NCI-H748 treated with DMSO at 0.1 percent for 48 hours (cell line): ENCODE data around the gene ZBTB1.

ENCODE experiments used
- DNase-seq: peaks from one replicate; lab custom pipeline; 2025; lab: John Stamatoyannopoulos, UW

The ZBTB1 gene, protein sequence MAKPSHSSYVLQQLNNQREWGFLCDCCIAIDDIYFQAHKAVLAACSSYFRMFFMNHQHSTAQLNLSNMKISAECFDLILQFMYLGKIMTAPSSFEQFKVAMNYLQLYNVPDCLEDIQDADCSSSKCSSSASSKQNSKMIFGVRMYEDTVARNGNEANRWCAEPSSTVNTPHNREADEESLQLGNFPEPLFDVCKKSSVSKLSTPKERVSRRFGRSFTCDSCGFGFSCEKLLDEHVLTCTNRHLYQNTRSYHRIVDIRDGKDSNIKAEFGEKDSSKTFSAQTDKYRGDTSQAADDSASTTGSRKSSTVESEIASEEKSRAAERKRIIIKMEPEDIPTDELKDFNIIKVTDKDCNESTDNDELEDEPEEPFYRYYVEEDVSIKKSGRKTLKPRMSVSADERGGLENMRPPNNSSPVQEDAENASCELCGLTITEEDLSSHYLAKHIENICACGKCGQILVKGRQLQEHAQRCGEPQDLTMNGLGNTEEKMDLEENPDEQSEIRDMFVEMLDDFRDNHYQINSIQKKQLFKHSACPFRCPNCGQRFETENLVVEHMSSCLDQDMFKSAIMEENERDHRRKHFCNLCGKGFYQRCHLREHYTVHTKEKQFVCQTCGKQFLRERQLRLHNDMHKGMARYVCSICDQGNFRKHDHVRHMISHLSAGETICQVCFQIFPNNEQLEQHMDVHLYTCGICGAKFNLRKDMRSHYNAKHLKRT

DNA sequence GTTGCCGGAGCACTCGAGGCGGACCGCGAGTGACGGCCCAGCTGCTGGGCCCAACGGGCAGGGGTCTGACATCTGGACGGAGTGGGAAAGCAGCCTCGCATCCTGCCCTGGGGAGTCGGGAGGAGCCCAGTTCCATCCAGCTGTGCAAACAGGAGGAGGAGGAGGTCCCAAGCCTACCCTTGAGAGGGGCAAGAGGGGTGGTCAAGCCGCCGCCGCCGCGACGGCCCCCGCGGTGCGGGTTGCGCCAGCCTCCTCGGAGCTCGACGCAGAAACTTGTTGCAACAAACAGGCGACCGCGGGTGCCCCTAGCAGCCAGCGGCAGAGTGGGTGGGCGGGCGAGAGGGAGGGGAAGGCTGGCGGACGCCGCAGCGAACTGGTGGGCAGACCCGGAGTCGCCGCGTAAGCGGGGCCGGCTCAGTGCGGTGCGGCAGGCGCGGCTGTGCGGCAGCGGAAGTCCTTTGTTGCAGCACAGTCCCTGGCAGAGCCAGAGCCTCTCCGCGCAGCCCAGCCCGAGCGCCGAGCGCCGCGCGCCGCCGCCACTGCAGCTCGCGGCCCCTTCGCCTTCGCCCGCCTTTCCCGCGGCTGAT is at the start of gene ZBTB1:
TSS of gene ZBTB1 (plus strand) at position 461 of the 587 bp plus-strand sequence. CDS start 16,735 bp downstream, outside the sequence.
- peak; percentile 65 for DNase-seq

DNA sequence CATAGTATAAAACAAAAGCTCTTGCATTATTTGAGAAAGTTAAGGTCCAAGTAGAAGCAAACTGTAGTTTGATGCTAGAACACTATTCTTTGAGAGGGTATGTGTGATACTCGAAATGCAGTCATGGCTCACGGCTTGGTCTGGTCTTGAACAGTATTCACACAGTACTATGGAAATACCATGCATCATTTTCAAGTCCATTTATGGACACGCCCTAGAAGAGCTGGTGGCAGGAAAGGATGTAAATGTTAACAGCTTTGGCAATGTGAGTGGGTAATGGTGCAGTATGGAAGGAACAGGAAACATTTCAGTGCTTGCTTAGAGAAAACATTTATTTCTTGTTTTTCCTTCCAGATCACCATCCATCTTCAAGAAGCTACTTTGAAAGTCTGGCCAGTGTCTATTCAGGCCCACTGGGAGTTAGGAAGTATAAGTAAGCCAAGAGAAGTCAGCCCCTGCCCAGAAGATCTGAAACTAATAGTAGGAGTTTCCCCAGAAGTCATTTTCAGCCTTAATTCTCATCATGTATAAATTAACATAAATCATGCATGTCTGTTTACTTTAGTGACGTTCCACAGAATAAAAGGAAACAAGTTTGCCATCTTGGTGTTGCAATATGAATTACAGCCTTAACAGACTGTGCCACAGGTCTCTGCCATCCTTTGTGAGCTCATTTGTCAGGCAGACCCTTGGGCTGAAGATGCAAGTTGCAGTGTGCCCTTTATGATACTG is 45.0 kb upstream of the ZBTB1 start:
- no peak for DNase-seq

DNA sequence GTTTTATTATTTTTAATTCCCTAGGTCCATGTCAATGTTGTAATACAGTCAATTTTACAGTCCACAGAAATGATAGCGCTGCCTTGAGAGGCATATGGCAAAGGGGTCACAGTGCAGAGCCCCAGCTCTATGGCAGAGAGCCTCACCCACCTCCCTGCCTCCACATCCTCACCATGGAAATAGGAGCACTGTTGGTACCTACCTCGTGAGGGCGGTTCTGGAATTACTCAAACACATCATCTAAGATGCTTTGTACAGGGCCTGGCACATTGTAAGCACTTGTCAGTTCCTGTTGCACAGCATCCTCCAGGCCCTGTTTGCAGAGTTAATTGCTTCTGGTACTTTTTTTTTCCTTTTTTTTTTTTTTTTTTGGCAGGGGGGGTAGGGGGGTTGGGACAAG is 43.3 kb upstream of the ZBTB1 start:
- no peak for DNase-seq

DNA sequence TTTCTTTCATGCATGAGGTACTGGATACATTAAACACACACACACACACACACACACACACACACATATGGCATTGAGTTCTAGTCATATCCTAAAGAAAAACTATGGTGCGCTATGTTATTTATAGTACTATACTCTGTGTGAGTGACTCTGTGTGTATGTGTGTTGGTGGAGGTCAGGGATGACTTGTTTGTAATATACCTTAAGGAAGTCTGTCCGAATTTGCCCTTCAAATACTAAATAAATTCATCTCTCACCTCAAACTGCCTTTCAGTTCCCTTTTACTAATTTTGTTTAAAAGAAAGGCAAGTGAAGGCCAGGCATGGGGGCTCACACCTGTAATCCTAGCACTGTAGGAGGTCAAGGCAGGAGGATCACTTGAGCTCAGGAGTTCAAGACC is 41.4 kb upstream of the ZBTB1 start:
- DNase-seq: no peak

DNA sequence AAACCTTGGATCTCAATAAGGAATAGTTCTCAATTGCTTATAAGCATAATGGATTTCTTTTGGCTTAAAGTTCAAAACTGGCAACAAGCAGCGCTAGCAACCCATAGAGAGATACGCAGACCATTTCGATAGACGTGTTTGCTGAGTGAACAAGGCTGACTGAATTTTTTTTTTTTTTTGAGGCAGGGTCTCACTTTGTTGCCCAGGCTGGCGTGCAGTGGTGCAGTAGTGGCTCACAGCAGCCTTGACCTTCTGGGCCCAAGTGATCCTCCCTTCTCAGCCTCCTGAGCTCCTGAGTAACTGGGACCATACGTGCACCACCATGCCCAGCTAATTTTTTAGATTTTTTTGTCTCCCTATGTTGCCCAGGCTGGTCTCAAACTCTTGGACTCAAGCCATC is 40.7 kb upstream of the ZBTB1 start:
- DNase-seq: no peak

DNA sequence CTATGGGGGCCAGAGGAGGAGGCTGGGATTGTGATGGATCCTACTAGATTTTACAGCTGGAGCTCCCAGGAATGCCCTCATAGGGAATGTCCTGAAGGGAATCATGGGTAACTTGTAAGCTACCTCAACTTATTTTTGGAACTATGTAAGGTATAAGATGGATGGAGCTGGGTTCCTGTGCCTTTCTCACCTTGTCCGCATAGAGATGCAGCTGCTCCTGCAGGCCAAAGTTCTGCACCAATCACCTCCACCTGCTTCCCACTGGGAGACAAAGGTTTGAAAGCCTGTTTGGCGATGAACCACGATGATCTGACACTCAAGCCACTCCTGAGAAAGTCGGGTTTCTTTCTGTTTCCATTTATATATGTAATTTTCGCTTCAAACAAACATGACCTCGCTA is 39.9 kb upstream of the ZBTB1 start:
- peak; percentile 29 for DNase-seq

DNA sequence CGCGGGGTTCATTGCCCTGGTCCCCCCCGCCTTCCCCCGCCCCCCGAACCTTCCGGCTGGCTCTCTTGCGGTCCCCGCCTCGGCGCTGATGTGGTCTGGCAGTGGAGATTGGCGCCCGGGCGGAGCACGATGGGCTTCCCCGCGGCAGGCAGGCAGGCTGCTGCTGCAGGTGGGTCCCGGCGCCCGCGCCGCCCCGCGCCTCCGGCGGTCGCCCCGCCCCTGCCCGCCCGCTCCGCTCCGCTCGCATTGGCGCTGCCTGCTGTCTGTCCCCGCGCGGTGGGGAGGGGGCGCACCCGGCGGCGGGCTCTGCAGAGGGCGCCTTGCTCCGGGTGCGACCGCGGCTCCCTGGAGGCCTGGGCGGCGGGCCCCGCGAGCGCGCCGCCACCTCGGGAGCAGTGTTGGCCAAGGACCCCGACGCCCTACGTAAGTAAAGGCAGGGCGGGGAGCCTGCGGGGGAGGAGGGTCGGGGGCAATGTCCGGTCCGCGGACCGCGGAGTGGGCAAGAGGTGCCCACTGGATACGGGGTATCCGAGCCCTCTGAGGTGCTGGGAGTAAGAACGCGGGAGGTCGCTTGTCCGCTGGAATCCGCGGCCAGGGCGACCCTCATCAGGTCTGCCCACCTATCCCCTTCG is 39.3 kb upstream of the ZBTB1 start, which contains the start of gene AKAP5:
TSS of gene AKAP5 (plus strand) at position 309 of the 632 bp plus-strand sequence. CDS start 2,896 bp downstream, outside the sequence.
- peak; percentile 65 for DNase-seq

GRCh38 chr14:64465831-64466554 is 38.6 kb upstream of the ZBTB1 start:
- peak; percentile 20 for DNase-seq

- DNase-seq: no peak
Observed at GRCh38 chr14:64467101-64467500, 37.5 kb upstream of the ZBTB1 start.

GRCh38 chr14:64467566-64467965 is 37.0 kb upstream of the ZBTB1 start:
- DNase-seq: no peak

DNA sequence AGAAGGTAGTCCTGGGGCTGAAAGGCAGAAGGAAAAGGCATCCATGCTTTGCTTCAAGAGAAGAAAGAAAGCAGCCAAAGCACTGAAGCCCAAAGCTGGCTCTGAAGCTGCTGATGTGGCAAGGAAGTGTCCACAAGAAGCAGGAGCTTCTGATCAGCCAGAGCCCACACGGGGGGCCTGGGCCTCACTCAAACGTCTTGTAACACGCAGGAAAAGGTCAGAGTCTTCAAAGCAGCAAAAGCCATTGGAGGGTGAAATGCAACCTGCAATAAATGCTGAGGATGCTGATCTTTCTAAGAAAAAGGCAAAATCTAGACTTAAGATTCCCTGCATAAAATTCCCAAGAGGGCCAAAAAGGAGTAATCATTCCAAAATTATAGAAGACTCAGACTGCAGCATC is 36.1 kb upstream of the ZBTB1 start:
- no peak for DNase-seq

GRCh38 chr14:64474041-64474440 is 30.5 kb upstream of the ZBTB1 start:
- DNase-seq: no peak

- DNase-seq: no peak
Observed at GRCh38 chr14:64474698-64475097, 29.9 kb upstream of the ZBTB1 start.

GRCh38 chr14:64475585-64476273 is 28.8 kb upstream of the ZBTB1 start:
- DNase-seq: no peak

DNA sequence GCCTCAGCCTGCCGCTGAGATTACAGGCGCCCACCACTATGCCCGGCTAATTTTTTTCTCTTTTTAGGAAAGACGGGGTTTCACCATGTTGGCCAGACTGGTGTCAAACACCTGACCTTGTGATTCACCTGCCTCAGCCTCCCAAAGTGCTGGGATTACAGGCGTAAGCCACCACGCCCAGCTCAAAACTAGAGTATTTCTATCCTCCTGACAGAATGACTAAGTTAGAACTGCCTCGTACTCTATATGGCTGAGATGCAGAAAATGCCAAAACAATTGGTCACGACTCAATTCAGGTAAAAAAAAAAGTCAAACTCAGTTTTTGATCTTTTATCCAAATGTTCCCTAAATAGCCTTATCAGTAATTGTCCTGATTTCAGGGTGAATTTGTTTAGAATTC is 28.1 kb upstream of the ZBTB1 start:
- DNase-seq: no peak

GRCh38 chr14:64478634-64479250 is 25.8 kb upstream of the ZBTB1 start:
- no peak for DNase-seq

GRCh38 chr14:64488590-64489099 is 15.9 kb upstream of the ZBTB1 start:
- DNase-seq: no peak

GRCh38 chr14:64491637-64492036 is 12.9 kb upstream of the ZBTB1 start:
- DNase-seq: no peak

DNA sequence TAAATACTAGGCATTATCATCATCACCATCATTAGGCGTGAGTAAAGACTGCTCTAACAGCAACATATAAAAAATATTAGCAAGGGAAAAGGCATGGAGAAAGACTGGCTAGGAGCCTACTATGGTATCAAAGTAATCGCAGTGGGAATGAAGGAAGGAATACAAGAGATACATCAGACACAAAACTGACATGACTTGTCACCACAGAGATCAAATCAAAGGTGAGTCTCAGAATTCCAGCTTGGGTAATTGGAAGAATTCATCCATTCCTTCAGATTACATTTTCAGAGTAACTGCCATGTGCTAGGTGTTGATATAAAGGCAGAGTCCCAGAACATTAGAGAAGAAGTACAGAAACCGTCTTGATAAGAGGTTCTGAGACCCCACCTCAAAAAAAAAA is 11.1 kb upstream of the ZBTB1 start:
- no peak for DNase-seq

GRCh38 chr14:64495252-64495651 is 9.3 kb upstream of the ZBTB1 start:
- no peak for DNase-seq
